ENCODE results near the gene WNT3A.

GRCh38 chr1:228081578-228082213 is 74.9 kb downstream of the WNT3A start:
- TF ChIP-seq CTCF (IDR thresholded peaks at IDR 0.05; ENCODE audit: low read depth, low read length), result no peak
- no peak for TF ChIP-seq EZH2phosphoT487 (IDR thresholded peaks at IDR 0.05; ENCODE audit: low read depth)
